PC-3 (cell line): ENCODE results near the gene LYRM1.

Source experiments
- EZH2phosphoT487 ChIP-seq: fragments of 300-600 bp; sonication (generic); IDR thresholded peaks from 2 replicates; pipeline ENCODE4 v1.6.1; 2018; ENCODE audit warnings: mild to moderate bottlenecking, antibody characterized with exemption, low read length, borderline replicate concordance
- TF ChIP-seq, protein P1 (sequence below): fragments of 300-600 bp; sonication (generic); conservative IDR thresholded peaks from 2 replicates; pipeline ENCODE4 v1.5.1; 2017; ENCODE audit warnings: antibody characterized with exemption, low read depth, mild to moderate bottlenecking, low read length

DNA sequence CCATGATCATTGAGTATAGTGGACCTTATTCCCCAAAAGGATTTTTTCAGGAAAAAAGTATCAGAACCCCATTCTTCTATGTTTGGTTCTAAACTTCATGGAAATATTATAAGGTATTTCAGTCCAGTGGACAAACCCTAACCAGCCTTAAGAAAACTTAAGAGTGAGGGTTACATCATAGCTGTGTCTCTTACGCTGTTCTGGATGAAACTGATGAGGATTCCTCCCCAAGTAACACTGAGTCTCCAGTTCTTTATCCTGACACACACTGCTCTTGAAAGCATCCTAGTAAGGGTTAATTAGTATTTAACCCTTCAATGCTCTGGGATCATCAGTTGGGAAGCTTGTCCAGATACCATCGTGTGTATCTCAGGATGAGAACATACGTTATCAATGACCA, 5.0 kb downstream of the LYRM1 start:
- TF ChIP-seq, protein P1, sequence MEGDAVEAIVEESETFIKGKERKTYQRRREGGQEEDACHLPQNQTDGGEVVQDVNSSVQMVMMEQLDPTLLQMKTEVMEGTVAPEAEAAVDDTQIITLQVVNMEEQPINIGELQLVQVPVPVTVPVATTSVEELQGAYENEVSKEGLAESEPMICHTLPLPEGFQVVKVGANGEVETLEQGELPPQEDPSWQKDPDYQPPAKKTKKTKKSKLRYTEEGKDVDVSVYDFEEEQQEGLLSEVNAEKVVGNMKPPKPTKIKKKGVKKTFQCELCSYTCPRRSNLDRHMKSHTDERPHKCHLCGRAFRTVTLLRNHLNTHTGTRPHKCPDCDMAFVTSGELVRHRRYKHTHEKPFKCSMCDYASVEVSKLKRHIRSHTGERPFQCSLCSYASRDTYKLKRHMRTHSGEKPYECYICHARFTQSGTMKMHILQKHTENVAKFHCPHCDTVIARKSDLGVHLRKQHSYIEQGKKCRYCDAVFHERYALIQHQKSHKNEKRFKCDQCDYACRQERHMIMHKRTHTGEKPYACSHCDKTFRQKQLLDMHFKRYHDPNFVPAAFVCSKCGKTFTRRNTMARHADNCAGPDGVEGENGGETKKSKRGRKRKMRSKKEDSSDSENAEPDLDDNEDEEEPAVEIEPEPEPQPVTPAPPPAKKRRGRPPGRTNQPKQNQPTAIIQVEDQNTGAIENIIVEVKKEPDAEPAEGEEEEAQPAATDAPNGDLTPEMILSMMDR, result no peak
- no peak for TF ChIP-seq EZH2phosphoT487
